HCT116 (cell line): ENCODE data around the gene SLC8A1.

Source experiments
- CBX3 ChIP-seq: IDR thresholded peaks from 2 replicates; pipeline ENCODE4 v1.6.1; 2012; ENCODE audit warnings: low read depth
- CTCF ChIP-seq, 3 experiments: fragments of 200-600 bp in 1 of 3; sonication (generic) in 1 of 3; IDR thresholded peaks in 2 of 3; conservative IDR thresholded peaks in 1 of 3; 2 replicates each; pipeline ENCODE4 v1.5.1; 2012 to 2017; ENCODE audit warnings: low read depth in 2 of 3, low read length in 2 of 3, antibody characterized with exemption in 1 of 3, borderline replicate concordance in 1 of 3, control low read depth in 1 of 3, mild to moderate bottlenecking in 1 of 3, mixed read lengths in 1 of 3, mixed run types in 1 of 3, moderate library complexity in 1 of 3; ENCODE audit not compliant: insufficient read depth in 1 of 3
- ELF1 ChIP-seq: IDR thresholded peaks from 2 replicates; pipeline ENCODE4 v1.6.1; 2012; ENCODE audit warnings: low read depth, borderline replicate concordance
- MAX ChIP-seq: IDR thresholded peaks from 2 replicates; pipeline ENCODE4 v1.6.1; 2012
- POLR2A ChIP-seq: IDR thresholded peaks from 2 replicates; pipeline ENCODE4 v1.7.0; 2011; ENCODE audit warnings: borderline replicate concordance; ENCODE audit not compliant: insufficient read depth, insufficient read length; ENCODE audit errors: extremely low read depth
- POLR2AphosphoS5 ChIP-seq: IDR thresholded peaks from 2 replicates; pipeline ENCODE4 v1.6.1; 2011; ENCODE audit warnings: mild to moderate bottlenecking, low read depth, low read length, moderate library complexity
- RAD21 ChIP-seq: IDR thresholded peaks from 2 replicates; pipeline ENCODE4 v1.6.1; 2012; ENCODE audit warnings: low read depth, mild to moderate bottlenecking
- REST ChIP-seq: IDR thresholded peaks from 2 replicates; pipeline ENCODE4 v1.6.1; 2012; ENCODE audit warnings: low read depth
- SIN3A ChIP-seq: IDR thresholded peaks from 2 replicates; pipeline ENCODE4 v1.6.1; 2012; ENCODE audit warnings: low read depth
- SP1 ChIP-seq: IDR thresholded peaks from 2 replicates; pipeline ENCODE4 v1.6.1; 2012; ENCODE audit warnings: low read depth
- ZBTB33 ChIP-seq: IDR thresholded peaks from 2 replicates; pipeline ENCODE4 v1.6.1; 2011; ENCODE audit warnings: mild to moderate bottlenecking, low read length, moderate library complexity; ENCODE audit not compliant: insufficient replicate concordance; ENCODE audit errors: extremely low read depth
- ZNF274 ChIP-seq: fragments of 200-500 bp; sonication (Bioruptor generic); IDR thresholded peaks from 2 replicates; pipeline ENCODE4 v1.6.1; 2014; ENCODE audit warnings: mild to moderate bottlenecking, low read depth, low read length, inconsistent platforms
- TF ChIP-seq, protein P1 (sequence below): IDR thresholded peaks from 2 replicates; pipeline ENCODE4 v1.6.1; 2012

DNA sequence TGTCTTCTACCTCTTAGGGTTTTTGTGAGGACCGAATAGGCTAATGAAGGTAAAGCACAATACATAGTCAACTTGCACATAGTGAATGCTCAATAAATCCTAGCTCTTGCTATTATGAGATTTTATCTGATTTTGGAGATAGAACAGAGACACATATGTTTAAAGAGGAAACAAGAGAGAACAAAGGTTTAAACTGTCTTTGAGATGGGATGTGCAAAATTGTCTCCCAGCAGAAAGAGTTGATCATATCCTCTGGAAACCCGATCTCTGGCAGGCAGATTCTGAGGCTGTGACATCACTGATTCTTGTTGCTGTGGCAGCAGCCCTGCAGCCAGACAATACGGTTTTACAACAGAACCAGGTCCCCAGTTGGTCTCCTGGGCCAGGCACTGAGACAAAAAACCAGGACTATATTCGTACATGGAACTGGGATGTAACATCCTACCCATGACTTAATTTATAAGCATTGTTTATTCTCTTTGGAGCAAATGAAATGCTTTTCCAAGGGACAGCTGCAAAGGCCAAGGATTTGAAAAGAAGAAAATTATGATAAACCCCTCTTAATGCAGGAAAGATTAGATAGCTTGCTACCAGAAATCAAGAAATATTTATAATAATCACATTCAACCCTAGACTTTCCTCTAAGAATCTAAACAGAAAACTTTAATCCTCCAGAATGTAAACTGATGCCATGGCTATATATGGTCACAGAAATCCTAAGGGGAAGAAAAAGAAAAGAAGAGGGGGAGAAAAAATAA is 80.2 kb downstream of the SLC8A1 start:
- TF ChIP-seq ZNF274 (no peak), POLR2A (no peak), POLR2AphosphoS5 (no peak), RAD21 (no peak), CTCF (IDR thresholded peaks at IDR 0.05 in 2 of 3, conservative IDR thresholded peaks at IDR 0.05 in 1 of 3; ENCODE audit: borderline replicate concordance in 1 of 3, insufficient read depth in 1 of 3, low read depth in 2 of 3, low read length in 2 of 3) (no peak), ELF1 (no peak), ZBTB33 (no peak), MAX (no peak), SP1 (no peak), REST (no peak), CBX3 (no peak), SIN3A (no peak)
- TF ChIP-seq, protein P1, sequence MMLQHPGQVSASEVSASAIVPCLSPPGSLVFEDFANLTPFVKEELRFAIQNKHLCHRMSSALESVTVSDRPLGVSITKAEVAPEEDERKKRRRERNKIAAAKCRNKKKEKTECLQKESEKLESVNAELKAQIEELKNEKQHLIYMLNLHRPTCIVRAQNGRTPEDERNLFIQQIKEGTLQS = no peak
